ENCODE results near the gene CYTL1. TPM values are rescaled to one million over a fixed set of nuclear protein-coding genes. Genes with fewer than 3 reads are reported as not detected.

CYTL1 gene, protein sequence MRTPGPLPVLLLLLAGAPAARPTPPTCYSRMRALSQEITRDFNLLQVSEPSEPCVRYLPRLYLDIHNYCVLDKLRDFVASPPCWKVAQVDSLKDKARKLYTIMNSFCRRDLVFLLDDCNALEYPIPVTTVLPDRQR
- total RNA-seq: 0.48 TPM in 1 of 2 replicates, not detected in the other

DNA sequence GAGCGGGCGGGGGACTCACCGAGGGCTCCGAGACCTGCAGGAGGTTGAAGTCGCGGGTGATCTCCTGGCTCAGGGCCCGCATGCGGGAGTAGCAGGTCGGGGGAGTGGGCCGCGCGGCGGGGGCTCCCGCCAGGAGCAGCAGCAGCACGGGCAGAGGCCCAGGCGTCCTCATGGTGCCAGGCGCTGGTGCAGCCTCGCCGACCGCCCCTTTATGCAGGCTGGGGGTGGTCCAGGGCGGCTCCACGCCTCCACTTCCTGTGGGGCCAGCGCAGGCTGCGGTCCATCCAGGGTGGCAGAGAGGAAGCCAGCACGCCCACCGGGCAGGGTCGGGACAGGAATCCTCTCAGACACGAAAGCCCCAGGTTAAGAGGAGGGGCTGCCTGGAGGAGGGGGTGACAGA, at the start of gene CYTL1:
TSS of gene CYTL1 (minus strand) at position 185 of the 400 bp plus-strand sequence. CDS start at position 172, 13 bp downstream.

DNA sequence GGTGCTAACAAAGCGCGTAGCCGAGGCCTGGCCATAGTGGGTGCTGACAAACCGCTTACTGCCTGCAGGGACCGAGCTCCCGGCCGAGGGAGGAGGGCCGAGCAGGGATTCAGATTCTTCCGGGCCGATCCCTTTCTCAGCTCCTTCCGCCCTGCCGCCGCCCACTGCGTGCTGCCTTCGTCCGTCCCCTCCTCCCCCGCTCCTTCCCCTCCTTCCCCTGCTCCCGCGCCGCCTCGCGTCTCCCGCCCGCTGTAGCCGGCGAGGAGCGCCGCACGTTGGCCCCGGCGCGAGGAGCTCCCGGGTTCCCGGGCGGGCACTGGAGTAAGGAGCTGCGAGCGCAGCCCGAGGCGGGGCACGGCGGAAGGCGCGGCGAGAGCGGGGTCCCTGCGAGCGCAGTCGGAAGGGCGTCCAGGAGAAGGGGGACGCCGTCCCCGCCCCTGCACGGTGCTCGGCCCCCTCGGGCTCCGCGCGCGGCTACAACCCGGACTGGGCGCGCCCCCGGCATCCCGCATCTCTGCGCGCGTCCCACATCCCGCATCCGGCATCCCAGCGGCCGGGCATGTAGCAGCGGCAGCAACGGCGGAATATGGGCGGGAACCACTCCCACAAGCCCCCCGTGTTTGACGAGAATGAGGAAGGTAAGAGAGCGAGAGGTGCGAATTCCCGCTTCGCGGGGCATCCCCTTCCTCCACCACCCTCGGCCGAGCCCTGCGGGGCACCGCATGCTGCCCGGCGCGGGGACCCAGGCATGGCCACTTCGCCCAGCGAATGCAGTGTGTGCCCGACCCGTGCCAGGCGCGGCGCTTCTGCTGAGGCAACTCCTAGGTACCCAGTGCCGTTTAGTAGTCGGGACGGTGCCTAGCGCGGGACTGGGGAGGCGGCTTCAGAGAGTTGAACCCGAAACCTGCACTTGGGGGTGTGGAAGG, 32.3 kb upstream of the CYTL1 start, which contains the start of gene STK32B:
TSS of gene STK32B (plus strand) at position 203 of the 926 bp plus-strand sequence.

Other genes starting within 250 kb of the CYTL1 start
- gene MSX1, start 159.8 kb downstream of the CYTL1 start, total RNA-seq: 0.24 TPM in 1 of 2 replicates, not detected in the other
- gene STK32B, start 32.0 kb upstream of the CYTL1 start, total RNA-seq: 0.43 and 1.9 TPM in 2 replicates